DOHH2 (cell line): ENCODE results near the gene WBP11.

Experiments used
- H3F3A ChIP-seq: fragments of 200-600 bp; sonication (generic), shearing (Covaris generic); 2 replicates; pipeline ENCODE4 v1.6.0; 2016; ENCODE audit warnings: antibody characterized with exemption, mild to moderate bottlenecking; ENCODE audit not compliant: control insufficient read depth, insufficient read depth
- H3K27ac ChIP-seq: fragments of 200-600 bp; sonication (generic); 2 replicates; pipeline ENCODE4 v1.5.1; 2014; ENCODE audit warnings: low read depth, mild to moderate bottlenecking, low read length, moderate library complexity
- H3K27me3 ChIP-seq: fragments of 200-600 bp; sonication (generic); 2 replicates; pipeline ENCODE4 v1.6.1; 2014; ENCODE audit warnings: mild to moderate bottlenecking, low read length, mixed read lengths; ENCODE audit not compliant: control insufficient read depth
- H3K36me3 ChIP-seq: fragments of 200-600 bp; sonication (generic); 2 replicates; pipeline ENCODE4 v1.6.1; 2014; ENCODE audit warnings: mild to moderate bottlenecking, low read length, moderate library complexity, mixed read lengths; ENCODE audit not compliant: control insufficient read depth
- H3K4me1 ChIP-seq: fragments of 200-600 bp; sonication (generic); 2 replicates; pipeline ENCODE4 v1.6.1; 2014; ENCODE audit warnings: mild to moderate bottlenecking, low read length, mixed read lengths; ENCODE audit not compliant: control insufficient read depth
- H3K4me2 ChIP-seq: fragments of 200-600 bp; sonication (generic); 2 replicates; pipeline ENCODE4 v1.6.0; 2014; ENCODE audit warnings: mild to moderate bottlenecking, low read length, moderate library complexity
- H3K4me3 ChIP-seq: fragments of 200-600 bp; sonication (generic); 2 replicates; pipeline ENCODE4 v1.5.1; 2014; ENCODE audit warnings: mild to moderate bottlenecking, low read length, mixed read lengths
- H3K79me2 ChIP-seq: fragments of 200-600 bp; sonication (generic); 2 replicates; pipeline ENCODE4 v1.6.1; 2014; ENCODE audit warnings: mild to moderate bottlenecking, low read length, mixed read lengths; ENCODE audit not compliant: control insufficient read depth
- H3K9me2 ChIP-seq: fragments of 200-600 bp; sonication (generic); replicated peaks from 2 replicates; pipeline ENCODE4 v1.6.1; 2014; ENCODE audit warnings: mild to moderate bottlenecking, low read length, mixed read lengths; ENCODE audit not compliant: control insufficient read depth
- H3K9me3 ChIP-seq: fragments of 200-600 bp; sonication (generic); 2 replicates; pipeline ENCODE4 v1.6.1; 2014; ENCODE audit warnings: antibody characterized with exemption, low read length, mixed read lengths; ENCODE audit not compliant: control insufficient read depth, insufficient read depth
- H4K20me1 ChIP-seq: fragments of 200-600 bp; sonication (generic); 2 replicates; pipeline ENCODE4 v1.6.0; 2014; ENCODE audit warnings: low read depth, mild to moderate bottlenecking, antibody characterized with exemption, low read length, moderate library complexity; ENCODE audit not compliant: control insufficient read depth, insufficient read depth
- EZH2phosphoT487 ChIP-seq: fragments of 200-600 bp; sonication (generic); IDR thresholded peaks from 2 replicates; pipeline ENCODE4 v1.6.1; 2017; ENCODE audit warnings: borderline replicate concordance, mild to moderate bottlenecking, antibody characterized with exemption, low read length, moderate library complexity, mixed read lengths
- TF ChIP-seq, protein P1 (sequence below): fragments of 200-600 bp; sonication (generic); IDR thresholded peaks from one replicate; pipeline ENCODE4 v1.5.1; 2014; ENCODE audit warnings: antibody characterized with exemption, mild to moderate bottlenecking, low read depth, low read length; ENCODE audit not compliant: poor library complexity, severe bottlenecking

Gene WBP11

DNA sequence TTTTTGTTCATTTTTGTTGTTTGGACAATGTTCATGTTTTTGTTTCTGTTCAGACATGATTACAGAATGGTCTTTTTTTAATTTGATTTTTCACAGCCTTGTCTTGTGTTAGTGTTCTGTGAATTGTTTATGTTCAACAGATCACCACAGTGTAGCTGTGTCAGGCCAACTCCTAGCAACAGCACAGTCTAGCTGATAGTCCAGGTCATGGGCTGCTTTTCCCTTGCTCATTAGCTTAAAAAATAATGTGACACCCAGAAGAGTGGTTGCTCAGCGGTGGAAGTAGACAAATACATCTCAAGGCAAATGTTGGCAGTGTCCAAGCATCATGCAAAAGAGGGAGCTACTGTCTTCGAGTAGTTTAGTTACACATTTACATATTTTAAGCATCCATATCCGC lies 22.4 kb downstream of the WBP11 start:
- TF ChIP-seq, protein P1, sequence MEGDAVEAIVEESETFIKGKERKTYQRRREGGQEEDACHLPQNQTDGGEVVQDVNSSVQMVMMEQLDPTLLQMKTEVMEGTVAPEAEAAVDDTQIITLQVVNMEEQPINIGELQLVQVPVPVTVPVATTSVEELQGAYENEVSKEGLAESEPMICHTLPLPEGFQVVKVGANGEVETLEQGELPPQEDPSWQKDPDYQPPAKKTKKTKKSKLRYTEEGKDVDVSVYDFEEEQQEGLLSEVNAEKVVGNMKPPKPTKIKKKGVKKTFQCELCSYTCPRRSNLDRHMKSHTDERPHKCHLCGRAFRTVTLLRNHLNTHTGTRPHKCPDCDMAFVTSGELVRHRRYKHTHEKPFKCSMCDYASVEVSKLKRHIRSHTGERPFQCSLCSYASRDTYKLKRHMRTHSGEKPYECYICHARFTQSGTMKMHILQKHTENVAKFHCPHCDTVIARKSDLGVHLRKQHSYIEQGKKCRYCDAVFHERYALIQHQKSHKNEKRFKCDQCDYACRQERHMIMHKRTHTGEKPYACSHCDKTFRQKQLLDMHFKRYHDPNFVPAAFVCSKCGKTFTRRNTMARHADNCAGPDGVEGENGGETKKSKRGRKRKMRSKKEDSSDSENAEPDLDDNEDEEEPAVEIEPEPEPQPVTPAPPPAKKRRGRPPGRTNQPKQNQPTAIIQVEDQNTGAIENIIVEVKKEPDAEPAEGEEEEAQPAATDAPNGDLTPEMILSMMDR, result no peak
- TF ChIP-seq EZH2phosphoT487, result no peak
- Histone ChIP-seq H3K27me3 (no peaks in the 10 kb centered on the region), H3K27ac (no peak overlapping the region), H3K9me2 (no peaks in the 10 kb centered on the region), H3K4me3 (no peak overlapping the region), H3K79me2 (no peaks in the 10 kb centered on the region), H3K36me3 (peaks cover 20% of the 10 kb centered on the region), H4K20me1 (no peaks in the 10 kb centered on the region), H3F3A (peaks cover 16% of the 10 kb centered on the region), H3K4me1 (peaks cover 23% of the 10 kb centered on the region), H3K9me3 (no peaks in the 10 kb centered on the region), H3K4me2 (no peak overlapping the region)

DNA sequence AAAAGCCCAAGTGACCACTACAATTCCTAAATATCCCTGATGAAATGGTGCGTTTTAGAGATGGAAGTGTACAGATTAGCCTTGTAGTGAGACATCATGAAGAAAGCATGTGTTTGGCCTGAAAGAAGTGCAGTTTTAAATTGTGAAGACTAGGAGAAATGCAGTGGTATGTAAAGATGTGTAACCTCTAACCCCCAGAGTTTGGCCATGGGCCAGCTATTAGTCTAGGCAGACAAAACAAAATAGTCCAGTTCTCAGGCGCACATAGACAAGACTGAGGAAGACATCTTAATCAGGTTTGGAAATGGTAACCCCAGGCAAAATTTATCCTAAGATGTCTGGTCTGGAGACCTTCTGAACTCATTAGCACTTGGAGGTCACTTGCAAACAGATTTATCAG lies 23.4 kb downstream of the WBP11 start:
- peaks cover 10% of the 10 kb centered on the region for H3K36me3 ChIP-seq
- H3K9me3 ChIP-seq, result no peaks in the 10 kb centered on the region
- H3K27ac ChIP-seq, result no peak overlapping the region
- H3K9me2 ChIP-seq, result no peaks in the 10 kb centered on the region
- peaks cover 22% of the 10 kb centered on the region for H3F3A ChIP-seq
- peaks cover 28% of the 10 kb centered on the region for H3K4me1 ChIP-seq
- H4K20me1 ChIP-seq, result no peaks in the 10 kb centered on the region
- no peak overlapping the region for H3K4me2 ChIP-seq
- TF ChIP-seq, protein P1, result no peak
- TF ChIP-seq EZH2phosphoT487, result no peak
- H3K4me3 ChIP-seq, result no peak overlapping the region
- H3K27me3 ChIP-seq, result no peaks in the 10 kb centered on the region
- H3K79me2 ChIP-seq, result peaks cover 8% of the 10 kb centered on the region

DNA sequence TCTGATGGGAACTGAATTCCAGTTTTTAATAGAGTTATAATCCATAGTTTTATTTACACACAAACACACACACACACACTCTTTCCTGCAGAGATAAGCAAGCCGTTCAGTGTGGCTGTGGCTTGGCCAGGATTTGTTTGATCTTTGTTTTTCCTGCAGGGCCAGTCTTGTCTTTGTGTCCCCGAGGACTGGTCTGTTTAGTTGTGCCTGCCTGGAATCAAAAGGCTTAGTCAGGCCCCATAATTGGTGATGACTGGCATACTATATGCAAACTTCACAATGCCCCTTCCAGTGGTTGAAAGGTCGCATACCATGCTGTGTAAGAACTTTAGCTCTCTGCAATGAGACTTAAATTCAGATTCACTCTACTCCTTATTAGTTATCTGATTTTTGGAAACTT lies 26.0 kb downstream of the WBP11 start:
- Histone ChIP-seq H3K27ac (no peak overlapping the region), H3K79me2 (peaks cover 22% of the 10 kb centered on the region), H3K4me2 (no peak overlapping the region), H3K27me3 (no peaks in the 10 kb centered on the region), H3K4me3 (no peak overlapping the region), H3K4me1 (peaks cover 35% of the 10 kb centered on the region), H3K36me3 (no peaks in the 10 kb centered on the region), H3K9me2 (no peaks in the 10 kb centered on the region), H3K9me3 (no peaks in the 10 kb centered on the region), H4K20me1 (no peaks in the 10 kb centered on the region), H3F3A (peaks cover 19% of the 10 kb centered on the region; the same call in 1 of the 2 replicates)
- TF ChIP-seq, protein P1, result no peak
- no peak for TF ChIP-seq EZH2phosphoT487
